ENCODE results near the gene ELANE. TPM values are rescaled to one million over a fixed set of nuclear protein-coding genes. Genes with fewer than 3 reads are reported as not detected.
A peak's percentile ranks its signal among the peaks of the same experiment; 100 is the strongest.
"Not testable (repeated sequence)": the region's sequence is repeated elsewhere in the genome, so short reads cannot be mapped to it uniquely, and the experiment has no call there.

ELANE gene
- total and polyA plus RNA-seq, 9 of the 15 experiments (the other 6 are each of a cell fraction or from before 2014, with no cell fraction given) = not detected

DNA sequence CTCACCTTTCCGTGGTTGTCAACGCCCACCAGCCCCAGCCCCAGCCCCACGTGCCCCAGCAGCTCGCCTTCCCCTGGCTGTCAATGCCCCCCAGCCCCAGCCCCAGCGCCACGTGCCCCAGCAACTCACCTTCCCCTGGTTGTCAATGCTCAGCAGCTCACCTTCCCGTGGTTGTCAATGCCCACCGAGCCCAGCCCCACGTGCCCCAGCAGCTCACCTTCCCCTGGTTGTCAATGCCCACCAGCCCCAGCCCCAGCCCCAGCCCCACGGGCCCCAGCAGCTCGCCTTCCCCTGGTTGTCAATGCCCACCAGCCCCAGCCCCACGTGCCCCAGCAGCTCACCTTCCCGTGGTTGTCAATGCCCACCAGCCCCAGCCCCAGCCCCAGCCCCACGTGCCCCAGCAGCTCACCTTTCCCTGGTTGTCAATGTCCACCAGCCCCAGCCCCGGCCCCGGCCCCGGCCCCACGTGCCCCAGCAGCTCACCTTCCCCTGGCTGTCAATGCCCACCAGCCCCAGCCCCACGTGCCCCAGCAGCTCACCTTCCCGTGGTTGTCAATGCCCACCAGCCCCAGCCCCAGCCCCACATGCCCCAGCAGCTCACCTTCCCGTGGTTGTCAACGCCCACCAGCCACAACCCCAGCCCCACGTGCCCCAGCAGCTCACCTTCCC is 26.0 kb downstream of the ELANE start:
- H3K27ac ChIP-seq (ENCODE audit: extremely low read depth, low read depth, low read length); H3K27me3 ChIP-seq (ENCODE audit: control insufficient read depth in 2 of 2, insufficient read depth in 2 of 2, low read length in 2 of 2); H4K20me1 ChIP-seq (replicated peaks; ENCODE audit: control insufficient read depth, insufficient read depth, low read length); H3K9me3 ChIP-seq (replicated peaks; ENCODE audit: control insufficient read depth, insufficient read depth, low read depth, low read length); H3K4me3 ChIP-seq; in situ Hi-C loops (cut with MboI); H3K4me2 ChIP-seq (ENCODE audit: insufficient read depth, low read length); H3K9ac ChIP-seq (ENCODE audit: insufficient read depth in 1 of 2, low read depth in 2 of 2, low read length in 2 of 2); ATAC-seq; FAIRE-seq; H3K79me2 ChIP-seq (ENCODE audit: control insufficient read depth, insufficient read depth, low read length); DNase-seq (ENCODE audit: extremely low read depth in 1 of 4, low spot score in 3 of 4); H3K9me1 ChIP-seq (ENCODE audit: control insufficient read depth, insufficient read depth, low read length); intact Hi-C loops (cut with micrococcal nuclease); H2AFZ ChIP-seq (ENCODE audit: low read depth, low read length); BruUV-seq (replicated peaks); CTCF ChIA-PET (ENCODE audit: low intra/inter-chr PET ratio): not testable (repeated sequence)
- peaks cover 4 to 42% of the 10 kb centered on the region in 2 experiments; a peak in 4 of 5 replicates for H3K4me1 ChIP-seq (replicated peaks in 1 of 2; ENCODE audit: control insufficient read depth in 2 of 2, insufficient read depth in 2 of 2, low read length in 2 of 2)
- WGBS (ENCODE audit: insufficient coverage, low coverage, missing lambda C conversion rate) = 64% methylated on average over 8 of the region's 23 CpGs
- peaks cover 62% of the 10 kb centered on the region for H3K36me3 ChIP-seq (ENCODE audit: control insufficient read depth, insufficient read depth, low read length)
- POLR2A ChIA-PET = interaction anchor here (0.6 to 2.4 kb wide), 3 partner anchors 12 to 81 kb away, joined by 3 to 6 read pairs (median 3); partner anchors contain the start of genes MED16 and PTBP1
- TF ChIP-seq POLR2G (IDR thresholded peaks at IDR 0.05; ENCODE audit: low read depth, low read length) = peak; percentile 35

DNA sequence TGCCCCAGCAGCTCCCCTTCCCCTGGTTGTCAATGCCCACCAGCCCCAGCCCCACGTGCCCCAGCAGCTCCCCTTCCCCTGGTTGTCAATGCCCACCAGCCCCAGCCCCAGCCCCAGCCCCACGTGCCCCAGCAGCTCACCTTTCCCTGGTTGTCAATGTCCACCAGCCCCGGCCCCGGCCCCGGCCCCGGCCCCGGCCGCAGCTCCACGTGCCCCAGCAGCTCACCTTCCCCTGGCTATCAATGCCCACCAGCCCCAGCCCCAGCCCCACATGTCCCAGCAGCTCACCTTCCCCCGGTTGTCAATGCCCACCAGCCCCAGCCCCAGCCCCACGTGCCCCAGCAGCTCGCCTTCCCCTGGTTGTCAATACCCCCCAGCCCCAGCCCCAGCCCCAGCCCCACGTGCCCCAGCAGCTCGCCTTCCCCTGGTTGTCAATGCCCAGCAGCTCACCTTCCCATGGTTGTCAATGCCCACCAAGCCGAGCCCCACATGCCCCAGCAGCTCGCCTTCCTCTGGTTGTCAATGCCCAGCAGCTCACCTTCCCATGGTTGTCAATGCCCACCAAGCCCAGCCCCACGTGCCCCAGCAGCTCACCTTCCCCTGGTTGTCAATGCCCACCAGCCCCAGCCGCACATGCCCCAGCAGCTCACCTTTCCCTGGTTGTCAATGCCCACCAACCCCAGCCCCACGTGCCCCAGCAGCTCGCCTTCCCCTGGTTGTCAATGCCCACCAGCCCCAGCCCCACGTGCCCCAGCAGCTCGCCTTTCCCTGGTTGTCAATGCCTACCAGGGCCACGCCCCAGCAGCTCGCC is 26.9 kb downstream of the ELANE start:
- FAIRE-seq; in situ Hi-C loops (cut with MboI); H3K27me3 ChIP-seq (ENCODE audit: control insufficient read depth in 2 of 2, insufficient read depth in 2 of 2, low read length in 2 of 2); intact Hi-C loops (cut with micrococcal nuclease); H3K9me3 ChIP-seq (replicated peaks; ENCODE audit: control insufficient read depth, insufficient read depth, low read depth, low read length); H3K9me1 ChIP-seq (ENCODE audit: control insufficient read depth, insufficient read depth, low read length); H4K20me1 ChIP-seq (replicated peaks; ENCODE audit: control insufficient read depth, insufficient read depth, low read length); ATAC-seq; CTCF ChIA-PET (ENCODE audit: low intra/inter-chr PET ratio); DNase-seq (ENCODE audit: extremely low read depth in 1 of 4, low spot score in 3 of 4); H3K27ac ChIP-seq (ENCODE audit: extremely low read depth, low read depth, low read length); H2AFZ ChIP-seq (ENCODE audit: low read depth, low read length); H3K4me3 ChIP-seq; H3K9ac ChIP-seq (ENCODE audit: insufficient read depth in 1 of 2, low read depth in 2 of 2, low read length in 2 of 2); H3K79me2 ChIP-seq (ENCODE audit: control insufficient read depth, insufficient read depth, low read length); BruUV-seq (replicated peaks); H3K4me2 ChIP-seq (ENCODE audit: insufficient read depth, low read length): not testable (repeated sequence)
- peak; percentile 28 for TF ChIP-seq POLR2G (IDR thresholded peaks at IDR 0.05; ENCODE audit: low read depth, low read length)
- Histone ChIP-seq H3K36me3 (ENCODE audit: control insufficient read depth, insufficient read depth, low read length) (peaks cover 63% of the 10 kb centered on the region), H3K4me1 (replicated peaks in 1 of 2; ENCODE audit: control insufficient read depth in 2 of 2, insufficient read depth in 2 of 2, low read length in 2 of 2) (peaks cover 0 to 41% of the 10 kb centered on the region in 2 experiments; a peak in 2 of 5 replicates)
- WGBS (ENCODE audit: insufficient coverage, low coverage, missing lambda C conversion rate) = 76% methylated on average over 17 of the region's 24 CpGs
- POLR2A ChIA-PET = interaction anchor here (0.7 to 3.1 kb wide), 5 partner anchors 11 to 82 kb away, joined by 3 to 11 read pairs (median 3); partner anchors contain the start of gene PTBP1
